PFSK-1 (cell line): Measurements from ENCODE around the gene RBM47.

Source experiments
- POLR2AphosphoS5 ChIP-seq: IDR thresholded peaks from 2 replicates; pipeline ENCODE4 v1.6.1; 2012; ENCODE audit warnings: low read depth, mild to moderate bottlenecking, control low read depth, low read length, moderate library complexity
- TF ChIP-seq, protein P1 (sequence below), 2 experiments: IDR thresholded peaks; 2 replicates each; pipeline versions ENCODE4 v1.6.1 to v1.8.0; 2011 to 2012; ENCODE audit warnings: low read depth in 2 of 2, low read length in 2 of 2, control low read depth in 1 of 2, inconsistent platforms in 1 of 2, mild to moderate bottlenecking in 1 of 2, moderate library complexity in 1 of 2; ENCODE audit not compliant: insufficient read depth in 1 of 2

DNA sequence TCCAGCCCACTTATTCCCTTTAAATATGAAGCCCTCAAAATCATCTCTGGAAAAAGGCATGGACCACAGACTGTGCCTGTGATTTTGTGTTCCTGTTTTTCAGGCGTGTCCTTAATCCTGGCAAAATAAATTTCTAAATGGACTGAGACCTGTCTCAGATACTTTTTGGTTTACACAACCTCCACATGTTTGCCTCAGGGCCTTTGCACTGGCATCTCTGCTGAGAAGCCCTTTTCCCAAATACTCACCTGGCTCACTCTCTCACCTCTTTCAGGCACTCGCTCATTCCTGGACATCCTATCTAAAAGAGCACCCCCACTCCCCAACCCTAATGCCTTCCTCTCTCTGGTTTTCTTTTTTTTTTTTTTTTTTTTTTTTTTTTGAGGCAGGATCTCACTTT, 254.0 kb downstream of the RBM47 start:
- TF ChIP-seq POLR2AphosphoS5: no peak
- TF ChIP-seq, protein P1, sequence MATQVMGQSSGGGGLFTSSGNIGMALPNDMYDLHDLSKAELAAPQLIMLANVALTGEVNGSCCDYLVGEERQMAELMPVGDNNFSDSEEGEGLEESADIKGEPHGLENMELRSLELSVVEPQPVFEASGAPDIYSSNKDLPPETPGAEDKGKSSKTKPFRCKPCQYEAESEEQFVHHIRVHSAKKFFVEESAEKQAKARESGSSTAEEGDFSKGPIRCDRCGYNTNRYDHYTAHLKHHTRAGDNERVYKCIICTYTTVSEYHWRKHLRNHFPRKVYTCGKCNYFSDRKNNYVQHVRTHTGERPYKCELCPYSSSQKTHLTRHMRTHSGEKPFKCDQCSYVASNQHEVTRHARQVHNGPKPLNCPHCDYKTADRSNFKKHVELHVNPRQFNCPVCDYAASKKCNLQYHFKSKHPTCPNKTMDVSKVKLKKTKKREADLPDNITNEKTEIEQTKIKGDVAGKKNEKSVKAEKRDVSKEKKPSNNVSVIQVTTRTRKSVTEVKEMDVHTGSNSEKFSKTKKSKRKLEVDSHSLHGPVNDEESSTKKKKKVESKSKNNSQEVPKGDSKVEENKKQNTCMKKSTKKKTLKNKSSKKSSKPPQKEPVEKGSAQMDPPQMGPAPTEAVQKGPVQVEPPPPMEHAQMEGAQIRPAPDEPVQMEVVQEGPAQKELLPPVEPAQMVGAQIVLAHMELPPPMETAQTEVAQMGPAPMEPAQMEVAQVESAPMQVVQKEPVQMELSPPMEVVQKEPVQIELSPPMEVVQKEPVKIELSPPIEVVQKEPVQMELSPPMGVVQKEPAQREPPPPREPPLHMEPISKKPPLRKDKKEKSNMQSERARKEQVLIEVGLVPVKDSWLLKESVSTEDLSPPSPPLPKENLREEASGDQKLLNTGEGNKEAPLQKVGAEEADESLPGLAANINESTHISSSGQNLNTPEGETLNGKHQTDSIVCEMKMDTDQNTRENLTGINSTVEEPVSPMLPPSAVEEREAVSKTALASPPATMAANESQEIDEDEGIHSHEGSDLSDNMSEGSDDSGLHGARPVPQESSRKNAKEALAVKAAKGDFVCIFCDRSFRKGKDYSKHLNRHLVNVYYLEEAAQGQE (IDR thresholded peaks at IDR 0.05; ENCODE audit: insufficient read depth in 1 of 2, low read depth in 2 of 2, low read length in 2 of 2): no peak
